HG03045 (cell line): ENCODE measurements around the gene ZNF81.
"Not testable (repeated sequence)": the region's sequence is repeated elsewhere in the genome, so short reads cannot be mapped to it uniquely, and the experiment has no call there.

ENCODE experiments used
- ATAC-seq: cut with Tn5 transposase; IDR thresholded peaks from one replicate; pipeline ENCODE4 v1.9.1; 2021; ENCODE audit warnings: mild to moderate bottlenecking, moderate library complexity; ENCODE audit not compliant: unreplicated experiment

ZNF81 gene

DNA sequence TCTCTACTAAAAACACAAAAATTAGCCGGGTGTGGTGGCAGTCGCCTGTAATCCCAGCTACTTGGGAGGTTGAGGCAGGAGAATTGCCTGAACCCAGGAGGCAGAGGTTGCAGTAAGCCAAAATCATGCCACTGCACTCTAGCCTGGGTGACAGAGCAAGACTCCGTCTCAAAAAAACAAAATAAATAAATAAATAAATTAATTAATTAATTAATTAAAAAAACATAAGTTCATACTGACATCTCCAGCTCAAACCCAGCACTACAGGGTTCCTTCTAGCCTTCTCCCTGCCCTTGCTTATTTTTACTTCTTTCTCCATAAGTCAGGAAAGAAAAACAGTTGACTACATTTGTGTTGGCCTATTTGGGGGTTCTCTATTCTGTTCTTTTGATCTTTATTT, 95.3 kb downstream of the ZNF81 start:
- ATAC-seq: not testable (repeated sequence)

GRCh38 chrX:47933946-47934345, 97.2 kb downstream of the ZNF81 start:
- ATAC-seq: no peak

DNA sequence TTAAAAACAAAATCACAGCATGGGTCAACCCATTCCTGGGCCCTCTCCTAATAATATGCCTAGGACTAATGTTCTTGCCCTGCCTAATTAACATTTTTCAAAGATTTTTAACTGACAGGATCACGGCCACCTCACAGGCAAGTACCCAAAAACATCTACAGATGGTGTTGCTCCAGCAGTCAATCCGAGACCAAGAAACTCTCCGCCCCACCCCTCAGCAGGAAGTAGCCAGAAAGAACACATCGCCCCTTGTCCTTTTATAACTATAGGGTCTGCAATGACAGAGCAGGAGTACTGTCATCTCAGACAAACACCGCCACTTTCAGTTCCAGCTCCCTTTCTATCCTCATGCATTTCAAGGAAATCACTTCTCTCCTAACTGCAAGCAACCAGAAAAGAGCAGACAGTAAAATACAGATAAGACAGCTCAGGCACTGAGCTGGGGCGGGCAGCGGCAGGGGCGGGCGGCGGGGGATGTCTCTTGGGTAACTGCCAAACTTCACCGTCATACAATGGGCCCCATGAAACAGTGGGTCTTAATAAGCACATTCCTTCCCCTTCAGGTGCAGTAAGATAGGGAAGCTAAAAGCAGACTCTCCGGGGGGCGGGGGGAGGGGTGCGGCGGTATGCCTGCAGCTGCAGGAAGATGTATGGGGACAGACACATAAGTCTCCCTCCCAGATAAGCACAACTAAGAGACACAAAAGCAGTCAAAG, 99.7 kb downstream of the ZNF81 start:
- no peak for ATAC-seq

DNA sequence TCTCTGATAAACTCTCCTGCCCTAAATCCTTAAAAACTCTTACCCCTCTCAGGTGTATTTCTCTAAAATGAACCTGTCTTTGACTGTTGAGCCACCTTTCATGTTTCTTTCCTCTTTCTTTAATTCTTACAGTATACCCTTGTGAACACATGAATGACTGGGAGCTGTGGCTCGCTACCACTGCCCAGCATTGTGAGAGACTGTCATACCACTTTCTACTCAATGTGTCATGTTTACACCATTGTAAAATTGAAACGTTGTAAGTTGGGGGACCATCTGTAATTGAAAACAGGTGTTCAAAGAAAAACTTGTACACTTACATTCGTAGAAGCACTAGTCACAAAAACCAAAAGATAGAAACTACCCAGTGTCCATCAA, 100.2 kb downstream of the ZNF81 start:
- ATAC-seq: no peak

DNA sequence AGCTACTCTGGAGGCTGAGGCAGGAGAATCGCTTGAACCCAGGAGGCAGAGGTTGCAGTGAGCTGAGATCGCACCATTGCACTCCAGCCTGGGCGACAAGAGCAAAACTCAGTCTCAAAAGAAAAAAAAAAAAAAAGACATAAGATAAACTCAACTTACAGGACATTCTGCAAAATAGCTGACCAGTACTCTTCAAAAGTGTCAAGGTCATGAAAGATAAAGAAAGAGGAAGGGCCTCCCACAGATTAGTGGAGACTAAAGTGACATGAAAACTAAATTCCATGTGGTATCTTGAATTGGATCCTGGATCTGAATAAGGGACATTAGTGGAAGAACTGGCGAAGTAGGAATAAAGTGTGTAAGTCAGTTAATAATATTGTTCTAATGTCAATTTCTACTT, 103.7 kb downstream of the ZNF81 start:
- ATAC-seq: no peak

GRCh38 chrX:47941423-47941822, 104.7 kb downstream of the ZNF81 start:
- ATAC-seq: no peak

- not testable (repeated sequence) for ATAC-seq
Measured at GRCh38 chrX:47955295-47955694, 118.6 kb downstream of the ZNF81 start.

- ATAC-seq: no peak
Measured at GRCh38 chrX:47956016-47956415, 119.3 kb downstream of the ZNF81 start.

GRCh38 chrX:47958206-47958605, 121.5 kb downstream of the ZNF81 start:
- ATAC-seq: not testable (repeated sequence)

DNA sequence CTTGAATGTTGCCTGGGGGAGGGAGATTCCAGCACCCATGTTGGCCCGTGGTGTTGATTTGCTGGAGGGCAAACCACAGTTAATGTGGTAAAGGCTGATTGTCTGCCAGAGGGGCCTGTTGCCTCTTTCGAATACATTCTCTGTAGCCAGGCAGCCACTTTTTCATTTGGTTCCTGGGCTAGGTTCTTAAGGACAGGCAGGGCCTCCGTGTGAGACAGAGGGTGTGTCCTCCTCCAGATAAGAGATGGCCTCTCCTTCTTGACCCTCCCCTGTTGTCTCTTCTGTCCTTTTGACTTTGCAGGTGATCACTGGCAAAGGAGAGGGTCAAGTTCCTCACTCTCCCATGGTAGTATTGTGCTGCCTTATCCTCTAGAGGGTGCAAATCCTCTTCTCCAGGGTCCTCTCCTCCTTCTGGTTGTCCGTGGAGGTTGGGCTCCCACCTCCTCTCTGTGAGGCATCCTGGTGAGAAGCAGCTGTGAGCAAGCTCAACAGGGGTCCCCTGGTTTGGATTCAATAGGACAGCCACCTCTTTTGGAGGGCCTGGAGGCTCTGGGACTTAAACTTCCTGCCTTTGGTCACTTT, 122.2 kb downstream of the ZNF81 start:
- ATAC-seq: no peak

DNA sequence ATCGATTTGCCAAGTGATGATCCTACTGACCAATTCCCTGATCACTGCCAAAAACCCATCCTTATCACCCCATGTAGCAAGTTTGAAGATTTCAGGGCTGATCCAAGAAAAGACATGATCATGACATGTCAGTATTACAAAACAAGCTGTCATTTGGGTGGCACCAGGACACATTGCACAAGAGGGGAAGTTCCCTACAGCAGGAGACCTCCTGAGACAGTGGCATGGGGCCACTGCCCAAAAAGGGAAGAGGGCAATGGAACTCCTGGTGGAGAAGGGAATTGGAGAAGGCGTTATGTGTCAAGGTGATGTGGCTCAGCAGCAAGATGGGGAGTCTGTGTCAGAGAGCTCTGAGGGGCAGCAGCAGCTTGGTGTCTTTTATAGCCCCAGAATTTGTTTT, 123.7 kb downstream of the ZNF81 start:
- no peak for ATAC-seq

- ATAC-seq: not testable (repeated sequence)
Measured at GRCh38 chrX:47961830-47962229, 125.1 kb downstream of the ZNF81 start.

DNA sequence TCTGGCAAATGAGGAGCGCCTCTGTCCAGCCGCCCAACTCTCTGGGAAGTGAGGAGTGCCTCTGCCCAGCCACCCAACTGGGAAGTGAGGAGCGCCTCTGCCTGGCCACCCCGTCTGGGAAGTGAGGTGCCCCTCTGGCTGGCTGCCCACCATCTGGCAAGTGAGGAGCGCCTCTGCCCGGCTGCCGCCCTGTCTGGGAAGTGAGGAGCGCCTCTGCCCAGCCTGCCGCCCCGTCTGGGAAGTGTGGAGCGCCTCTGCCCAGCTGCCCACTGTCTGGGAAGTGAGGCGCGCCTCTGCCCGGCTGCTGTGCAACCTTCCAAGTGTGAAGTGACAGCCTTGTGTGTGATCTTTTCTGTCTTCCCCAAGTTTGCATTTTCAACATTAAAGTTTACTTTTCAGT, 128.8 kb downstream of the ZNF81 start:
- ATAC-seq: not testable (repeated sequence)
